Ishikawa (cell line): ENCODE data around the gene ZNF862.

Source experiments
- CEBPB ChIP-seq: IDR thresholded peaks from 2 replicates; pipeline ENCODE4 v1.6.1; 2012
- EGR1 ChIP-seq: IDR thresholded peaks from 2 replicates; pipeline ENCODE4 v1.6.1; 2012
- EP300 ChIP-seq: IDR thresholded peaks from 2 replicates; pipeline ENCODE4 v1.6.1; 2012; ENCODE audit warnings: borderline replicate concordance
- RAD21 ChIP-seq: IDR thresholded peaks from 2 replicates; pipeline ENCODE4 v1.6.1; 2012; ENCODE audit warnings: low read depth
- TAF1 ChIP-seq: IDR thresholded peaks from 2 replicates; pipeline ENCODE4 v1.6.1; 2012; ENCODE audit warnings: low read depth, mild to moderate bottlenecking
- TCF12 ChIP-seq: IDR thresholded peaks from 2 replicates; pipeline ENCODE4 v1.6.1; 2012; ENCODE audit warnings: low read depth
- ZBTB7A ChIP-seq: IDR thresholded peaks from 2 replicates; pipeline ENCODE4 v1.6.1; 2012; ENCODE audit warnings: low read depth
- TF ChIP-seq, protein P1 (sequence below): IDR thresholded peaks from 2 replicates; pipeline ENCODE4 v1.6.1; 2012; ENCODE audit warnings: low read depth, mild to moderate bottlenecking
- TF ChIP-seq, protein P2 (sequence below): IDR thresholded peaks from 2 replicates; pipeline ENCODE4 v1.6.1; 2012
- TF ChIP-seq, protein P3 (sequence below): IDR thresholded peaks from 2 replicates; pipeline ENCODE4 v1.6.1; 2012

DNA sequence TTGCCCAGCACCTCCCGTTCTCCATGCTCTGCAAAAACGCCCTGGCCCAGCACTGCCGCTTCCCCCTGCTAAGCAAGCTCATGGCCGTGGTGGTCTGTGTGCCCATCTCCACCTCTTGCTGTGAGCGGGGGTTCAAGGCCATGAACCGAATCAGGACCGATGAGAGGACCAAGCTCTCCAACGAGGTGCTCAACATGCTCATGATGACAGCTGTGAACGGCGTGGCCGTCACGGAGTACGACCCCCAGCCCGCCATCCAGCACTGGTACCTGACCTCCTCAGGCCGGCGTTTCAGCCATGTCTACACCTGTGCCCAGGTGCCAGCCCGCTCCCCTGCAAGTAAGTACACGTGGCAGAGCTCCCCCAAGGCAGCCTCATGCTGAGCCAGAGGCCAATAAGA lies 24.0 kb downstream of the ZNF862 start:
- TF ChIP-seq, protein P1, sequence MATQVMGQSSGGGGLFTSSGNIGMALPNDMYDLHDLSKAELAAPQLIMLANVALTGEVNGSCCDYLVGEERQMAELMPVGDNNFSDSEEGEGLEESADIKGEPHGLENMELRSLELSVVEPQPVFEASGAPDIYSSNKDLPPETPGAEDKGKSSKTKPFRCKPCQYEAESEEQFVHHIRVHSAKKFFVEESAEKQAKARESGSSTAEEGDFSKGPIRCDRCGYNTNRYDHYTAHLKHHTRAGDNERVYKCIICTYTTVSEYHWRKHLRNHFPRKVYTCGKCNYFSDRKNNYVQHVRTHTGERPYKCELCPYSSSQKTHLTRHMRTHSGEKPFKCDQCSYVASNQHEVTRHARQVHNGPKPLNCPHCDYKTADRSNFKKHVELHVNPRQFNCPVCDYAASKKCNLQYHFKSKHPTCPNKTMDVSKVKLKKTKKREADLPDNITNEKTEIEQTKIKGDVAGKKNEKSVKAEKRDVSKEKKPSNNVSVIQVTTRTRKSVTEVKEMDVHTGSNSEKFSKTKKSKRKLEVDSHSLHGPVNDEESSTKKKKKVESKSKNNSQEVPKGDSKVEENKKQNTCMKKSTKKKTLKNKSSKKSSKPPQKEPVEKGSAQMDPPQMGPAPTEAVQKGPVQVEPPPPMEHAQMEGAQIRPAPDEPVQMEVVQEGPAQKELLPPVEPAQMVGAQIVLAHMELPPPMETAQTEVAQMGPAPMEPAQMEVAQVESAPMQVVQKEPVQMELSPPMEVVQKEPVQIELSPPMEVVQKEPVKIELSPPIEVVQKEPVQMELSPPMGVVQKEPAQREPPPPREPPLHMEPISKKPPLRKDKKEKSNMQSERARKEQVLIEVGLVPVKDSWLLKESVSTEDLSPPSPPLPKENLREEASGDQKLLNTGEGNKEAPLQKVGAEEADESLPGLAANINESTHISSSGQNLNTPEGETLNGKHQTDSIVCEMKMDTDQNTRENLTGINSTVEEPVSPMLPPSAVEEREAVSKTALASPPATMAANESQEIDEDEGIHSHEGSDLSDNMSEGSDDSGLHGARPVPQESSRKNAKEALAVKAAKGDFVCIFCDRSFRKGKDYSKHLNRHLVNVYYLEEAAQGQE: no peak
- TF ChIP-seq, protein P2, sequence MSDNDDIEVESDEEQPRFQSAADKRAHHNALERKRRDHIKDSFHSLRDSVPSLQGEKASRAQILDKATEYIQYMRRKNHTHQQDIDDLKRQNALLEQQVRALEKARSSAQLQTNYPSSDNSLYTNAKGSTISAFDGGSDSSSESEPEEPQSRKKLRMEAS: no peak
- no peak for TF ChIP-seq EP300
- no peak for TF ChIP-seq TCF12
- no peak for TF ChIP-seq ZBTB7A
- no peak for TF ChIP-seq TAF1
- TF ChIP-seq CEBPB: no peak
- no peak for TF ChIP-seq RAD21
- TF ChIP-seq, protein P3, sequence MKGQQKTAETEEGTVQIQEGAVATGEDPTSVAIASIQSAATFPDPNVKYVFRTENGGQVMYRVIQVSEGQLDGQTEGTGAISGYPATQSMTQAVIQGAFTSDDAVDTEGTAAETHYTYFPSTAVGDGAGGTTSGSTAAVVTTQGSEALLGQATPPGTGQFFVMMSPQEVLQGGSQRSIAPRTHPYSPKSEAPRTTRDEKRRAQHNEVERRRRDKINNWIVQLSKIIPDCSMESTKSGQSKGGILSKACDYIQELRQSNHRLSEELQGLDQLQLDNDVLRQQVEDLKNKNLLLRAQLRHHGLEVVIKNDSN: no peak
- no peak for TF ChIP-seq EGR1
